ENCODE data around the gene DNAJC1.
A peak's percentile ranks its signal among the peaks of the same experiment; 100 is the strongest.

Gene DNAJC1

DNA sequence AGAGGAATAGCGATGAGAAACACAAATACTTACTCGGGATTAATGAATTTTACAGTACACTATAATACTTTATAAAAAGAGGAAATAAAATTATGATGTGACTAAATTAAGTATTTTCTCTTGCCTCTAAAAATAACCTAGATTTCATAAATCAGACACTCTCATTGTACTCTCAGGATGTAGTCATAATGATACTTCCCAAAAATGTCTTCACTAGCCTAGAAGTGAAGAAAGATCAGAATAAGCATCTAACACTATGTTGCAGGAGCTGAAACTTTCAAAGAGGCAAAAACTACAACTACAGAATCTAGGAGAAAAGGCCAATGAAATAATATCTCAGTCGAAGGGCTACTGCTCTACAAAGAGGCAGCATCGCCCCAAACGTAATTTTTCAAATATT, 49.4 kb downstream of the DNAJC1 start:
- peaks cover 27% of the 10 kb centered on the region for H3K4me1 ChIP-seq (ENCODE audit: low read length)
- H2AFZ ChIP-seq (ENCODE audit: low read length) = no peak overlapping the region
- no peak overlapping the region for H3K4me3 ChIP-seq (ENCODE audit: low read length)
- no peaks in the 10 kb centered on the region for H3K27me3 ChIP-seq (replicated peaks; ENCODE audit: insufficient read depth, low read length)
- peak overlapping the region; percentile 5; the same call in 1 of the 2 replicates for H3K4me2 ChIP-seq (ENCODE audit: low read depth, low read length)
- peaks cover 92% of the 10 kb centered on the region for H3K79me2 ChIP-seq (ENCODE audit: low read length)
- no peaks in the 10 kb centered on the region for H3K9me2 ChIP-seq (replicated peaks; ENCODE audit: insufficient read depth, low read length)
- no peaks in the 10 kb centered on the region for H3K9me3 ChIP-seq (replicated peaks; ENCODE audit: insufficient read depth, low read length)
- no peak for DNase-seq
- no peaks in the 10 kb centered on the region for H3K36me3 ChIP-seq (replicated peaks; ENCODE audit: insufficient read depth, low read length)
- H4K20me1 ChIP-seq (ENCODE audit: insufficient read depth, low read length) = no peaks in the 10 kb centered on the region; the same call in 1 of the 2 replicates
- H3K9ac ChIP-seq (ENCODE audit: low read length) = no peak overlapping the region
- no peak overlapping the region for H3K27ac ChIP-seq (ENCODE audit: low read length)
- peaks cover 14% of the 10 kb centered on the region; the same call in 1 of the 2 replicates for H3F3A ChIP-seq (ENCODE audit: insufficient read depth, low read length)
- TF ChIP-seq, protein P1, sequence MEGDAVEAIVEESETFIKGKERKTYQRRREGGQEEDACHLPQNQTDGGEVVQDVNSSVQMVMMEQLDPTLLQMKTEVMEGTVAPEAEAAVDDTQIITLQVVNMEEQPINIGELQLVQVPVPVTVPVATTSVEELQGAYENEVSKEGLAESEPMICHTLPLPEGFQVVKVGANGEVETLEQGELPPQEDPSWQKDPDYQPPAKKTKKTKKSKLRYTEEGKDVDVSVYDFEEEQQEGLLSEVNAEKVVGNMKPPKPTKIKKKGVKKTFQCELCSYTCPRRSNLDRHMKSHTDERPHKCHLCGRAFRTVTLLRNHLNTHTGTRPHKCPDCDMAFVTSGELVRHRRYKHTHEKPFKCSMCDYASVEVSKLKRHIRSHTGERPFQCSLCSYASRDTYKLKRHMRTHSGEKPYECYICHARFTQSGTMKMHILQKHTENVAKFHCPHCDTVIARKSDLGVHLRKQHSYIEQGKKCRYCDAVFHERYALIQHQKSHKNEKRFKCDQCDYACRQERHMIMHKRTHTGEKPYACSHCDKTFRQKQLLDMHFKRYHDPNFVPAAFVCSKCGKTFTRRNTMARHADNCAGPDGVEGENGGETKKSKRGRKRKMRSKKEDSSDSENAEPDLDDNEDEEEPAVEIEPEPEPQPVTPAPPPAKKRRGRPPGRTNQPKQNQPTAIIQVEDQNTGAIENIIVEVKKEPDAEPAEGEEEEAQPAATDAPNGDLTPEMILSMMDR (IDR thresholded peaks at IDR 0.05; ENCODE audit: low read length) = no peak

DNA sequence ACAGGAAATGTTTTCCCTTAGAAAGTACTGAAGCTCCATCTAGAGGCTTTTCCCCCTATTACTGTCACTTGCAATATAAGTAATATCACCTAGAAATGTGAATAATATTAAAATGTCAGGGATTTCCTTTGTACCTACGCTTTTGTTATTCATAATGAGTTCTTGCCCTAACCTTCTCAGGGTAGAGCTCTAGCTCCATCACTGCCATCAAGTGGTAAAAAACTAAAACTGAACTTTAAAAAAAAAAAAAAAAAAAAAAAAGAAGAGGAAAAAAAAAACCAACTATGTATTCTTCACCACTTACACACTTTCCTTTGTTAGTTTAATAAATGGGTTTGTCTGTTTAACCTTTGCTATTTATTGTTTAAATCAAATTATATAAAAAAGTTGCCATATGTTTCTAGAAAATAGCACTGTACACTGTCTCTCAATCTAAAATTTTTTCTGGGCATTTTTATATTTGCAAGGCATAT, 49.9 kb downstream of the DNAJC1 start:
- TF ChIP-seq, protein P1 (IDR thresholded peaks at IDR 0.05; ENCODE audit: low read length) = peak; percentile 42
- TF ChIP-seq EZH2phosphoT487 (IDR thresholded peaks at IDR 0.05; ENCODE audit: low read length) = no peak
- Histone ChIP-seq H3K27ac (ENCODE audit: low read length) (no peak overlapping the region), H3F3A (ENCODE audit: insufficient read depth, low read length) (peaks cover 14% of the 10 kb centered on the region; the same call in 1 of the 2 replicates), H3K4me3 (ENCODE audit: low read length) (no peak overlapping the region), H4K20me1 (ENCODE audit: insufficient read depth, low read length) (no peaks in the 10 kb centered on the region; the same call in 1 of the 2 replicates), H3K4me1 (ENCODE audit: low read length) (peaks cover 27% of the 10 kb centered on the region), H3K9me2 (replicated peaks; ENCODE audit: insufficient read depth, low read length) (no peaks in the 10 kb centered on the region), H3K9ac (ENCODE audit: low read length) (no peak overlapping the region), H3K27me3 (replicated peaks; ENCODE audit: insufficient read depth, low read length) (no peaks in the 10 kb centered on the region), H3K9me3 (replicated peaks; ENCODE audit: insufficient read depth, low read length) (no peaks in the 10 kb centered on the region), H3K79me2 (ENCODE audit: low read length) (peaks cover 92% of the 10 kb centered on the region), H3K4me2 (ENCODE audit: low read depth, low read length) (no peak overlapping the region), H3K36me3 (replicated peaks; ENCODE audit: insufficient read depth, low read length) (no peaks in the 10 kb centered on the region), H2AFZ (ENCODE audit: low read length) (no peak overlapping the region)
- DNase-seq = peak; percentile 55

DNA sequence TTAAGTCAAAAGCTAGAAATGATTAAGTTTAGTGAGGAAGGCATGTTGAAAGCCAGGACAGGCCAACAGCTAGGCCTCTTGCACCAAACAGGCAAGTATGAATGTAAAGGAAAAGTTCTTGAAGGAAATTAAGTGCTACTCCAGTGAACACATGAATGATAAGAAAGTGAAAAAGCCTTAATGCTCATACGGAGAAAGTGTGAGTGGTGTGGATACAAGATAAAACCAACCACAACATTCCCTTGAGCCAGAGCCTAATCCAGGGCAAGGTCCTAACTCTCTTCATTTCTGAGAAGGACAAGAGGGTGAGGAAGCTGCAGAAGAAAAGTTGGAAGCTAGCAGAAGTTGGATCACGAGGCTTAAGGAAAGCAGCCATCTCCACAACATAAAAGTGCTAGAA, 53.0 kb downstream of the DNAJC1 start:
- H3K27ac ChIP-seq (ENCODE audit: low read length) = no peak overlapping the region
- no peak overlapping the region for H3K9ac ChIP-seq (ENCODE audit: low read length)
- H3K9me3 ChIP-seq (replicated peaks; ENCODE audit: insufficient read depth, low read length) = no peaks in the 10 kb centered on the region
- H3F3A ChIP-seq (ENCODE audit: insufficient read depth, low read length) = peaks cover 10% of the 10 kb centered on the region; the same call in 1 of the 2 replicates
- H3K79me2 ChIP-seq (ENCODE audit: low read length) = peaks cover 90% of the 10 kb centered on the region
- H3K4me1 ChIP-seq (ENCODE audit: low read length) = peaks cover 24% of the 10 kb centered on the region
- DNase-seq = no peak
- no peaks in the 10 kb centered on the region; the same call in 1 of the 2 replicates for H4K20me1 ChIP-seq (ENCODE audit: insufficient read depth, low read length)
- no peaks in the 10 kb centered on the region for H3K27me3 ChIP-seq (replicated peaks; ENCODE audit: insufficient read depth, low read length)
- H2AFZ ChIP-seq (ENCODE audit: low read length) = no peak overlapping the region
- no peak overlapping the region for H3K4me3 ChIP-seq (ENCODE audit: low read length)
- no peak overlapping the region for H3K4me2 ChIP-seq (ENCODE audit: low read depth, low read length)
- no peaks in the 10 kb centered on the region for H3K9me2 ChIP-seq (replicated peaks; ENCODE audit: insufficient read depth, low read length)
- no peaks in the 10 kb centered on the region for H3K36me3 ChIP-seq (replicated peaks; ENCODE audit: insufficient read depth, low read length)
- no peak for TF ChIP-seq EZH2phosphoT487 (IDR thresholded peaks at IDR 0.05; ENCODE audit: low read length)
- no peak for TF ChIP-seq EZH2 (optimal IDR thresholded peaks at IDR 0.05; ENCODE audit: low read depth, low read length)
- TF ChIP-seq, protein P1 (IDR thresholded peaks at IDR 0.05; ENCODE audit: low read length) = no peak
